GM23338 (cell line): ENCODE measurements around the gene RPL10. TPM values are rescaled to one million over a fixed set of nuclear protein-coding genes. Genes with fewer than 3 reads are reported as not detected.
A peak's percentile ranks its signal among the peaks of the same experiment; 100 is the strongest.

Experiments
- ATAC-seq: fragments of 200-7000 bp; cut with Tn5 transposase; 3 replicates; pipeline ENCODE4 v1.9.1; 2020
- DNase-seq: peaks from one replicate; pipeline ENCODE4 v3.0.0-alpha.2; 2015; ENCODE audit warnings: low spot score
- H2AFZ ChIP-seq: fragments of 200-600 bp; sonication (generic); 2 replicates; pipeline ENCODE4 v1.8.0; 2016; ENCODE audit warnings: antibody characterized with exemption, mild to moderate bottlenecking, moderate library complexity
- H3F3A ChIP-seq: fragments of 200-600 bp; sonication (generic); replicated peaks from 2 replicates; pipeline ENCODE4 v1.8.0; 2017; ENCODE audit warnings: antibody characterized with exemption, mixed run types, low read depth
- H3K27ac ChIP-seq: fragments of 200-600 bp; sonication (generic); 2 replicates; pipeline ENCODE4 v1.6.1; 2016; ENCODE audit warnings: low read depth
- H3K27me3 ChIP-seq: fragments of 200-600 bp; sonication (generic); 2 replicates; pipeline ENCODE4 v1.8.0; 2016; ENCODE audit warnings: mild to moderate bottlenecking, mixed run types, moderate library complexity; ENCODE audit not compliant: insufficient read depth
- H3K36me3 ChIP-seq: fragments of 200-600 bp; sonication (generic); 2 replicates; pipeline ENCODE4 v1.8.0; 2016; ENCODE audit warnings: mild to moderate bottlenecking; ENCODE audit not compliant: insufficient read depth
- H3K4me1 ChIP-seq: fragments of 200-600 bp; sonication (generic); 2 replicates; pipeline ENCODE4 v1.8.0; 2016; ENCODE audit warnings: mild to moderate bottlenecking, moderate library complexity; ENCODE audit not compliant: insufficient read depth
- H3K4me2 ChIP-seq: fragments of 200-600 bp; sonication (generic); 2 replicates; pipeline ENCODE4 v1.7.1; 2017; ENCODE audit warnings: mixed run types
- H3K4me3 ChIP-seq: fragments of 200-600 bp; sonication (generic); 2 replicates; pipeline ENCODE4 v1.6.1; 2016; ENCODE audit warnings: mixed run types
- H3K79me2 ChIP-seq: fragments of 200-600 bp; sonication (generic); replicated peaks from 2 replicates; pipeline ENCODE4 v1.8.0; 2017; ENCODE audit warnings: mild to moderate bottlenecking; ENCODE audit not compliant: insufficient read depth
- H3K9me2 ChIP-seq: fragments of 200-600 bp; sonication (generic); 2 replicates; pipeline ENCODE4 v1.8.0; 2017; ENCODE audit not compliant: insufficient read depth
- H4K20me1 ChIP-seq: fragments of 200-600 bp; sonication (generic); replicated peaks from 2 replicates; pipeline ENCODE4 v1.8.0; 2017; ENCODE audit warnings: mild to moderate bottlenecking; ENCODE audit not compliant: insufficient read depth
- H3K27ac Mint-ChIP-seq: 2 replicates; pipeline ENCODE4 v1.8.0; 2020; ENCODE audit warnings: inconsistent platforms, mild to moderate bottlenecking, moderate library complexity, mixed read lengths
- H3K27me3 Mint-ChIP-seq: 3 replicates; pipeline ENCODE4 v1.8.0; 2022; ENCODE audit warnings: low read depth, mild to moderate bottlenecking, moderate library complexity, mixed read lengths, inconsistent platforms; ENCODE audit not compliant: insufficient read depth, poor library complexity
- H3K36me3 Mint-ChIP-seq: 3 replicates; pipeline ENCODE4 v1.8.0; 2021; ENCODE audit warnings: low read depth, mild to moderate bottlenecking, inconsistent platforms, moderate library complexity, mixed read lengths
- H3K4me1 Mint-ChIP-seq: 3 replicates; pipeline ENCODE4 v1.8.0; 2020; ENCODE audit warnings: mild to moderate bottlenecking, inconsistent platforms, mixed read lengths
- H3K4me3 Mint-ChIP-seq: 3 replicates; pipeline ENCODE4 v1.8.0; 2021; ENCODE audit warnings: moderate library complexity, mild to moderate bottlenecking, inconsistent platforms, mixed read lengths
- H3K9me3 Mint-ChIP-seq: 3 replicates; pipeline ENCODE4 v1.8.0; 2020; ENCODE audit warnings: moderate library complexity, mild to moderate bottlenecking, inconsistent platforms, mixed read lengths
- CREB1 ChIP-seq: fragments of 250-450 bp; sonication (Bioruptor Pico); IDR thresholded peaks from 2 replicates; pipeline ENCODE4 v1.5.0; 2020; ENCODE audit warnings: low read depth, mild to moderate bottlenecking, moderate library complexity
- EZH2 ChIP-seq: fragments of 200-600 bp; sonication (generic); IDR thresholded peaks from one replicate; pipeline ENCODE4 v1.8.0; 2017; ENCODE audit warnings: antibody characterized with exemption, mild to moderate bottlenecking, low read depth; ENCODE audit not compliant: unreplicated experiment
- EZH2phosphoT487 ChIP-seq: fragments of 200-600 bp; sonication (generic); IDR thresholded peaks from one replicate; pipeline ENCODE4 v1.8.1; 2018; ENCODE audit warnings: antibody characterized with exemption; ENCODE audit not compliant: unreplicated experiment
- JUNB ChIP-seq: IDR thresholded peaks from one replicate; pipeline ENCODE4 v1.6.1; 2016; ENCODE audit warnings: antibody characterized with exemption; ENCODE audit not compliant: unreplicated experiment
- NANOG ChIP-seq: IDR thresholded peaks from 2 replicates; pipeline ENCODE4 v1.6.1; 2016; ENCODE audit warnings: antibody characterized with exemption, borderline replicate concordance
- POLR2AphosphoS5 ChIP-seq: IDR thresholded peaks from 2 replicates; pipeline ENCODE4 v1.6.1; 2016; ENCODE audit warnings: antibody characterized with exemption, low read depth
- REST ChIP-seq: IDR thresholded peaks from one replicate; pipeline ENCODE4 v1.6.1; 2018; ENCODE audit warnings: antibody characterized with exemption; ENCODE audit not compliant: unreplicated experiment
- STAT1 ChIP-seq: IDR thresholded peaks from one replicate; pipeline ENCODE4 v1.6.1; 2016; ENCODE audit warnings: antibody characterized with exemption; ENCODE audit not compliant: unreplicated experiment
- ZNF114 ChIP-seq: fragments of 250-450 bp; sonication (Bioruptor Pico); IDR thresholded peaks from 2 replicates; pipeline ENCODE4 v1.5.0; 2020; ENCODE audit warnings: mild to moderate bottlenecking, moderate library complexity
- ZNF331 ChIP-seq: fragments of 250-450 bp; sonication (Bioruptor Pico); IDR thresholded peaks from 2 replicates; pipeline ENCODE4 v1.5.0; 2020; ENCODE audit warnings: low read depth, mild to moderate bottlenecking, moderate library complexity
- polyA plus RNA-seq: library from polyadenylated mRNA; unstranded; fragments of >200 nt; fragmentation: Nextera tagmentation; extraction: Ambion mirVana; gene quantifications from 2 replicates; pipeline ENCODE4 v1.2.1, GENCODE V29; 2016
- total RNA-seq: library from RNA; depleted of rRNA; stranded (reverse); fragments of >200 nt; shearing (Covaris generic); gene quantifications from 2 replicates; pipeline ENCODE4 v1.2.3, GENCODE V29; 2014
- TF ChIP-seq, protein P1 (sequence below), 2 experiments: fragments of 200-600 bp in 1 of 2; sonication (generic) in 1 of 2; conservative IDR thresholded peaks; 2 replicates each; pipeline versions ENCODE4 v1.5.1 to v1.6.1; 2016 to 2017; ENCODE audit warnings: antibody characterized with exemption in 2 of 2, low read depth in 2 of 2, mild to moderate bottlenecking in 2 of 2, moderate library complexity in 1 of 2
- TF ChIP-seq, protein P2 (sequence below): fragments of 250-450 bp; sonication (Bioruptor Pico); IDR thresholded peaks from 2 replicates; pipeline ENCODE4 v1.5.0; 2020; ENCODE audit warnings: mild to moderate bottlenecking, moderate library complexity
- TF ChIP-seq, protein P3 (sequence below): IDR thresholded peaks from 2 replicates; pipeline ENCODE4 v1.6.1; 2016; ENCODE audit warnings: antibody characterized with exemption

RPL10 gene
- total and polyA plus RNA-seq, 2 experiments from 2014 or later = 1,696 to 4,929 TPM

GRCh38 chrX:154428176-154429171 lies 30.3 kb downstream of the RPL10 start, which contains the start of gene ATP6AP1:
ATP6AP1 (plus strand) TSS chrX:154428677; CDS start chrX:154428693, 16 bp downstream.
- no peaks in the 10 kb centered on the region for H4K20me1 ChIP-seq
- H3K36me3 ChIP-seq = no peaks in the 10 kb centered on the region
- no peaks in the 10 kb centered on the region for H3K9me2 ChIP-seq
- Mint-ChIP-seq H3K36me3 (peaks cover 10% of the 10 kb centered on the region), H3K27ac (no peak within 1 kb of the TSS), H3K4me3 (peak within 1 kb of the TSS; percentile 74), H3K9me3 (no peaks in the 10 kb centered on the region), H3K4me1 (peaks cover 15% of the 10 kb centered on the region), H3K27me3 (peaks cover 4% of the 10 kb centered on the region)
- peak within 1 kb of the TSS; percentile 79 for H3K4me2 ChIP-seq
- no peaks in the 10 kb centered on the region for H3F3A ChIP-seq
- DNase-seq (peak; percentile 92), ATAC-seq (peak; percentile 96)
- H2AFZ ChIP-seq = no peak within 1 kb of the TSS
- peaks cover 11% of the 10 kb centered on the region for H3K79me2 ChIP-seq
- TF ChIP-seq JUNB = no peak
- TF ChIP-seq, protein P1, sequence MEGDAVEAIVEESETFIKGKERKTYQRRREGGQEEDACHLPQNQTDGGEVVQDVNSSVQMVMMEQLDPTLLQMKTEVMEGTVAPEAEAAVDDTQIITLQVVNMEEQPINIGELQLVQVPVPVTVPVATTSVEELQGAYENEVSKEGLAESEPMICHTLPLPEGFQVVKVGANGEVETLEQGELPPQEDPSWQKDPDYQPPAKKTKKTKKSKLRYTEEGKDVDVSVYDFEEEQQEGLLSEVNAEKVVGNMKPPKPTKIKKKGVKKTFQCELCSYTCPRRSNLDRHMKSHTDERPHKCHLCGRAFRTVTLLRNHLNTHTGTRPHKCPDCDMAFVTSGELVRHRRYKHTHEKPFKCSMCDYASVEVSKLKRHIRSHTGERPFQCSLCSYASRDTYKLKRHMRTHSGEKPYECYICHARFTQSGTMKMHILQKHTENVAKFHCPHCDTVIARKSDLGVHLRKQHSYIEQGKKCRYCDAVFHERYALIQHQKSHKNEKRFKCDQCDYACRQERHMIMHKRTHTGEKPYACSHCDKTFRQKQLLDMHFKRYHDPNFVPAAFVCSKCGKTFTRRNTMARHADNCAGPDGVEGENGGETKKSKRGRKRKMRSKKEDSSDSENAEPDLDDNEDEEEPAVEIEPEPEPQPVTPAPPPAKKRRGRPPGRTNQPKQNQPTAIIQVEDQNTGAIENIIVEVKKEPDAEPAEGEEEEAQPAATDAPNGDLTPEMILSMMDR (conservative IDR thresholded peaks at IDR 0.05; ENCODE audit: low read depth in 2 of 2) = peak in 1 of 2 experiments; percentile 19; a peak in 1 of 4 replicates
- no peak for TF ChIP-seq ZNF114 (CRISPR knock-in tag)
- no peak for TF ChIP-seq EZH2
- peak; percentile 39; the same call in 1 of the 2 replicates for TF ChIP-seq CREB1 (CRISPR knock-in tag)
- TF ChIP-seq STAT1 = no peak
- TF ChIP-seq REST = no peak
- no peak for TF ChIP-seq EZH2phosphoT487
- no peak for TF ChIP-seq NANOG
- TF ChIP-seq, protein P2, sequence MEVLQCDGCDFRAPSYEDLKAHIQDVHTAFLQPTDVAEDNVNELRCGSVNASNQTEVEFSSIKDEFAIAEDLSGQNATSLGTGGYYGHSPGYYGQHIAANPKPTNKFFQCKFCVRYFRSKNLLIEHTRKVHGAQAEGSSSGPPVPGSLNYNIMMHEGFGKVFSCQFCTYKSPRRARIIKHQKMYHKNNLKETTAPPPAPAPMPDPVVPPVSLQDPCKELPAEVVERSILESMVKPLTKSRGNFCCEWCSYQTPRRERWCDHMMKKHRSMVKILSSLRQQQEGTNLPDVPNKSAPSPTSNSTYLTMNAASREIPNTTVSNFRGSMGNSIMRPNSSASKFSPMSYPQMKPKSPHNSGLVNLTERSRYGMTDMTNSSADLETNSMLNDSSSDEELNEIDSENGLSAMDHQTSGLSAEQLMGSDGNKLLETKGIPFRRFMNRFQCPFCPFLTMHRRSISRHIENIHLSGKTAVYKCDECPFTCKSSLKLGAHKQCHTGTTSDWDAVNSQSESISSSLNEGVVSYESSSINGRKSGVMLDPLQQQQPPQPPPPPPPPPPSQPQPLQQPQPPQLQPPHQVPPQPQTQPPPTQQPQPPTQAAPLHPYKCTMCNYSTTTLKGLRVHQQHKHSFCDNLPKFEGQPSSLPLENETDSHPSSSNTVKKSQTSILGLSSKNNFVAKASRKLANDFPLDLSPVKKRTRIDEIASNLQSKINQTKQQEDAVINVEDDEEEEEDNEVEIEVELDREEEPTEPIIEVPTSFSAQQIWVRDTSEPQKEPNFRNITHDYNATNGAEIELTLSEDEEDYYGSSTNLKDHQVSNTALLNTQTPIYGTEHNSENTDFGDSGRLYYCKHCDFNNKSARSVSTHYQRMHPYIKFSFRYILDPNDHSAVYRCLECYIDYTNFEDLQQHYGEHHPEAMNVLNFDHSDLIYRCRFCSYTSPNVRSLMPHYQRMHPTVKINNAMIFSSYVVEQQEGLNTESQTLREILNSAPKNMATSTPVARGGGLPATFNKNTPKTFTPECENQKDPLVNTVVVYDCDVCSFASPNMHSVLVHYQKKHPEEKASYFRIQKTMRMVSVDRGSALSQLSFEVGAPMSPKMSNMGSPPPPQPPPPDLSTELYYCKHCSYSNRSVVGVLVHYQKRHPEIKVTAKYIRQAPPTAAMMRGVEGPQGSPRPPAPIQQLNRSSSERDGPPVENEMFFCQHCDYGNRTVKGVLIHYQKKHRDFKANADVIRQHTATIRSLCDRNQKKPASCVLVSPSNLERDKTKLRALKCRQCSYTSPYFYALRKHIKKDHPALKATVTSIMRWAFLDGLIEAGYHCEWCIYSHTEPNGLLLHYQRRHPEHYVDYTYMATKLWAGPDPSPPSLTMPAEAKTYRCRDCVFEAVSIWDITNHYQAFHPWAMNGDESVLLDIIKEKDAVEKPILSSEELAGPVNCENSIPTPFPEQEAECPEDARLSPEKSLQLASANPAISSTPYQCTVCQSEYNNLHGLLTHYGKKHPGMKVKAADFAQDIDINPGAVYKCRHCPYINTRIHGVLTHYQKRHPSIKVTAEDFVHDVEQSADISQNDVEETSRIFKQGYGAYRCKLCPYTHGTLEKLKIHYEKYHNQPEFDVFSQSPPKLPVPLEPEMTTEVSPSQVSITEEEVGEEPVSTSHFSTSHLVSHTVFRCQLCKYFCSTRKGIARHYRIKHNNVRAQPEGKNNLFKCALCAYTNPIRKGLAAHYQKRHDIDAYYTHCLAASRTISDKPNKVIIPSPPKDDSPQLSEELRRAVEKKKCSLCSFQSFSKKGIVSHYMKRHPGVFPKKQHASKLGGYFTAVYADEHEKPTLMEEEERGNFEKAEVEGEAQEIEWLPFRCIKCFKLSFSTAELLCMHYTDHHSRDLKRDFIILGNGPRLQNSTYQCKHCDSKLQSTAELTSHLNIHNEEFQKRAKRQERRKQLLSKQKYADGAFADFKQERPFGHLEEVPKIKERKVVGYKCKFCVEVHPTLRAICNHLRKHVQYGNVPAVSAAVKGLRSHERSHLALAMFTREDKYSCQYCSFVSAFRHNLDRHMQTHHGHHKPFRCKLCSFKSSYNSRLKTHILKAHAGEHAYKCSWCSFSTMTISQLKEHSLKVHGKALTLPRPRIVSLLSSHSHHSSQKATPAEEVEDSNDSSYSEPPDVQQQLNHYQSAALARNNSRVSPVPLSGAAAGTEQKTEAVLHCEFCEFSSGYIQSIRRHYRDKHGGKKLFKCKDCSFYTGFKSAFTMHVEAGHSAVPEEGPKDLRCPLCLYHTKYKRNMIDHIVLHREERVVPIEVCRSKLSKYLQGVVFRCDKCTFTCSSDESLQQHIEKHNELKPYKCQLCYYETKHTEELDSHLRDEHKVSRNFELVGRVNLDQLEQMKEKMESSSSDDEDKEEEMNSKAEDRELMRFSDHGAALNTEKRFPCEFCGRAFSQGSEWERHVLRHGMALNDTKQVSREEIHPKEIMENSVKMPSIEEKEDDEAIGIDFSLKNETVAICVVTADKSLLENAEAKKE = no peak
- TF ChIP-seq POLR2AphosphoS5 = peak; percentile 61
- TF ChIP-seq ZNF331 = no peak
- TF ChIP-seq, protein P3, sequence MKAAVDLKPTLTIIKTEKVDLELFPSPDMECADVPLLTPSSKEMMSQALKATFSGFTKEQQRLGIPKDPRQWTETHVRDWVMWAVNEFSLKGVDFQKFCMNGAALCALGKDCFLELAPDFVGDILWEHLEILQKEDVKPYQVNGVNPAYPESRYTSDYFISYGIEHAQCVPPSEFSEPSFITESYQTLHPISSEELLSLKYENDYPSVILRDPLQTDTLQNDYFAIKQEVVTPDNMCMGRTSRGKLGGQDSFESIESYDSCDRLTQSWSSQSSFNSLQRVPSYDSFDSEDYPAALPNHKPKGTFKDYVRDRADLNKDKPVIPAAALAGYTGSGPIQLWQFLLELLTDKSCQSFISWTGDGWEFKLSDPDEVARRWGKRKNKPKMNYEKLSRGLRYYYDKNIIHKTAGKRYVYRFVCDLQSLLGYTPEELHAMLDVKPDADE = no peak
- no peaks in the 10 kb centered on the region; the same call in 1 of the 2 replicates for H3K4me1 ChIP-seq
- H3K27me3 ChIP-seq = no peaks in the 10 kb centered on the region
- no peak within 1 kb of the TSS for H3K27ac ChIP-seq
- H3K4me3 ChIP-seq = peak within 1 kb of the TSS; percentile 62
